ENCODE data around the gene ARSI.

ARSI gene

DNA sequence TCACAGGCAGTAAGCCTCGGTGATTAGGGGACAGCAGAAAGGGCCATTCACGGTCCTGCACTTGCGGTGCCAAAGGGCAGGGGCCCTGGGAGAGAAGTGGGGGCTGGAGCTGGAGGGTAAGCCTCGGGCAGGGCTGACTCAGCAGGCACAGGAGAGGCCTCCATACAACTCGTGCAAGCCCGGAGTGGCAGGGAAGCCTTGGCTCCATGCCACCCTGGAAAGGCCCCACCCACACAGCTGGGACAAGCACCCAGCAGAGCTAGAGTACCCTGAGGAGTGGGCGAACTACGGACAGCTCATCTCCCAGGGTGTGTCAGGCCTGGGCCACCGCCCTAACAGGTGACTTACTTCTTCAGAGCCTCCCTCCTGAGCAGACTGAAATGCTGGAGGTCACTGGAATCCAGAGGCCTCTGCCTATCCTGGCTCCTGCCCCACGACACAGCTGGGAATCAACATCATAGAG is 7.5 kb downstream of the ARSI start:
- no peak overlapping the region for H3K4me3 ChIP-seq (ENCODE audit: low read depth, low read length)

DNA sequence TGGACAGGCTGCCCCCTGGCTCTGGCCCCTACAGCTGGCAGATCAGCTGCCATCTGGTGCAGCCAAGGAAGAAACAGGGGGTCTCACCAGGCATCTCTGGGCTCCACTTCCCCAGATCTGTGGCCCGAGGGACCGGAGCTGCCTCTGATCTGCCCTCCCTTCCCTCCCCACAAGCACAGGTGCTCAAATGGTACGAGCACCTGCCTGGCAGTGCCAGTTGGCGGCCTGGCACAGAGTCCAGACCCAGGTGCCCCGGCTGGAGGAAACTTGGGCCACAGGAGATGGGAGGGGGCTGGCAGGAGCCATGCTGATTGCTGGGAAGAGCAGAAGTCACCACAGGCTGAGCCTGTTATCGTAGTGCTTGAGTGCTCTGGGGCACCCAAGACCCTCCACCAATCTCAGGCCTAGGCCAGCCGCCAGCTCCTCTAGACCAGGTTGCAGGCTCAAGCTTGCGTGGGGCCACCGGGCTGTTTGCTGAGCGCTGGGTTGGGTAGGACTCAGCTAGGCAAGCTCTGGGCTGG is 8.1 kb downstream of the ARSI start:
- H3K4me3 ChIP-seq (ENCODE audit: low read depth, low read length) = no peak overlapping the region

DNA sequence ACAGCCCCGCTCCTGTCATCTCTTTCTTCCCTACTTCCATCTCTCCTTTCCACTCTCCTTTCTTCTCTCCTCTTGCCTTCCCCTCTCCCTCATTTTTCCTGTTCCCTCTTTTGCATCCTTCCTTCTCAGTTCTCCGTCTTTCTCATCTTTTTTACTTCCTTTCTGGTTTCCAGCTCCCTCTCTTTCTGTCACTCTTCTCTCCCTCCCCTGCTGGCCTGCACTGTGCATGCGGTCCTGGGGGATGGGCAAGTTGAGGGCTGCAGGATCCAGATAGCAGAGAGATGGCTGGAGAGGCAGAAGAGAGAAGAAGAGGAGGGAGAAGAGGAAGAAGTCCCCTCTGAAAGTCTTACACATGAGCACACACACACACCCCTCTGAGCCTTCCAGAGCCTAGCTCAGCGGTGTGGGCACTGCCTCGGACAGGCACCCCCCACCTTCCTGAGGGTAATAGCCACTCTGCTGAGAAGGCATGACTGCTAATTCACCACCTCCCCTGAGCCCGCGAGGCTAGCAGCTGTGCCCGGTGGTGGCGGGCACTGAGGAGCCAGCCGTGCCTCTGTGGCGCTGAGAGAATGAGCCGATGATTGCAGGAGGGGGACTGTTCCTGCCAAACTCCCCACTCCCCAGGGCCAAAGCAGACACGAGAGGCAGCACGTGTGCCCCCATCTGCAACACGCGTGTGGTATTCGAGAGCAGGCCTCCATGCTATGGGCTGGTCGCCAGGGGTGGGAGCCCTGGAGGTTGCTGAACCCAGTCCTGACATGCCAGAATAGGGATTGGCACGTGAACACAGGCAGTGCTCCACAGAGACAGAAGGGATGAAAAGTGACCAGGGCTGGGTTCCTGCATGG is 9.4 kb downstream of the ARSI start:
- H3K4me3 ChIP-seq (ENCODE audit: low read depth, low read length) = no peak overlapping the region

- H3K4me3 ChIP-seq (ENCODE audit: low read depth, low read length) = no peak overlapping the region
Measured at GRCh38 chr5:150291388-150292385, 11.0 kb downstream of the ARSI start.

- no peak within 1 kb of the TSS for H3K4me3 ChIP-seq (ENCODE audit: low read depth, low read length)
Measured at GRCh38 chr5:150289551-150290390, 12.9 kb downstream of the ARSI start, which contains the start of gene CAMK2A. Gene CAMK2A (minus strand): TSS chr5:150289773. CDS start chr5:150289625, 148 bp downstream.

DNA sequence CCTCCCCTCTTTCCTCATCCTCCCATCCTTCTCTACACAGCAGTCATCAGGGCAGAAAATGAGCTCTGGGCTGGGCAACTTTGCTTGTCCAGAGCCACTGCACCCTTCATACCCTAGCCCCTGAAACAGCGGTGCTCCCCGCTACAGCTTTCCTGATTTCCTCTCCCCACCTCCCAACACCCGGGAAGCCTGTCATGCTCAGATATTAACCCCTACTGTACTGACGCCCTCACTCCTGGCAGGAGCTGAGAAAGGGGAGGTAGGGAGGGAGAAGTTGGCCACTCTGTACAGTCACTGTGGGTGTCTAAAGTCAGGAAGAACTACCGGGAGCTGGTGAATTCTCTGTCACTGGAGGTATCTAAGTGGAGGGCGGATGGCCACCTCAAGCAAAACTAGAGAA is 13.9 kb downstream of the ARSI start:
- H3K4me3 ChIP-seq (ENCODE audit: low read depth, low read length) = no peak overlapping the region

DNA sequence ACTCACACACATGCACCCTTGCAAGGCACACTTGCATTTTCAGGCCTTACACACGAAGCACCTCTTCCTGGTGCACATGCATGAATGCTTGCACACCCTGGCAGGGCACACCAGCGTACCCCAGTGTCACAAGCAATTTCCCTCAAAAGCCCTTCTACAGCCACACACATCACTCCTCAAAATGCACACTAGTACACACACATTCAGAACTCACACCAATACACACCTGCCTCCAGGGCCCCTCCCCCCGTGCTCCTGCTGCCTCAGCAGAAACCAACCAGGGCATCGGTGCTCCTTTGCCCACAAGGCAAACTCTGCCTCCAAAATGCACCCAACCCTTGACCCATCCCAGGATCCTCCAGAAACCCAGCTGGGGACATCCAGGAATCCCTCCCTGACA is 14.3 kb downstream of the ARSI start:
- no peak overlapping the region for H3K4me3 ChIP-seq (ENCODE audit: low read depth, low read length)

DNA sequence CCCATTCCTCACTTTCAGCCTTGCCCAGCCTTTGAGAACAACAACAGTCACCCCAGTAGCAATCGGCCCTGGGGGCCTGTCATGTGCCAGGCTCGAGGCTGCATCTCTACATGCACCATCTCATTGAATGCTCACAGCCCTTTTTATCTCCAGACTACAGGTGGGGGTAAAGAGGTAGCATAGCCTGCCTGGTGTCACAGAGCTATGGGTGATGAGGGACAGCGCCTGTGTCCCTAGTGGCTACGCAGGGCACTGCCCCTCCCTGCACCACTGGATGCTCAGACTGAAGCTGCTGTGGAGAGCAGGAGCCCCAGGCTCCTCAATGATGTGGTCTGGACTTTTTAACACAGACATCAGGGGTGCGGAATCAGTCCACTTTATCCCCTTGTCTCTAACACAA is 15.9 kb downstream of the ARSI start:
- no peak overlapping the region for H3K4me3 ChIP-seq (ENCODE audit: low read depth, low read length)

DNA sequence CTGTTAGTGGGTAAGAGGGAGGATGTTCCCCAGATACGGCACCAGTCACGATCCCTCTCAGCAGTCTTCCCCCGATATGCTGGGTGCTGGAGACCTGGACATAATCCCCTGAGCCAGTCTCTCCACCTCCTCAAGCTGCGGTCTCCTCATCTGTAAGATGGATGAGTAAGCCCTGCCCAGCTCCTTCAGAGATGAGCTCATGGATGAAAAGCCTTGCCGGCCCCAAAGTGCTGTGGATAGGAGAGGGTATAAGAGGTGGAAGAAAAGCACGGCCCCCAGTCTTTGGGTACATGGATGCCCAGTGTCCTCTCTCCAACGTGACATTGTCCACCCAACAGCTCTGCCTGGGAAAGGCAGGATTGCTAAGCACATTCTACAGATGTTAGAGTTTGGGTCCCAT is 17.6 kb downstream of the ARSI start:
- H3K4me3 ChIP-seq (ENCODE audit: low read depth, low read length) = no peak overlapping the region

- H3K4me3 ChIP-seq (ENCODE audit: low read depth, low read length) = no peak overlapping the region
Measured at GRCh38 chr5:150284311-150284710, 18.4 kb downstream of the ARSI start.

DNA sequence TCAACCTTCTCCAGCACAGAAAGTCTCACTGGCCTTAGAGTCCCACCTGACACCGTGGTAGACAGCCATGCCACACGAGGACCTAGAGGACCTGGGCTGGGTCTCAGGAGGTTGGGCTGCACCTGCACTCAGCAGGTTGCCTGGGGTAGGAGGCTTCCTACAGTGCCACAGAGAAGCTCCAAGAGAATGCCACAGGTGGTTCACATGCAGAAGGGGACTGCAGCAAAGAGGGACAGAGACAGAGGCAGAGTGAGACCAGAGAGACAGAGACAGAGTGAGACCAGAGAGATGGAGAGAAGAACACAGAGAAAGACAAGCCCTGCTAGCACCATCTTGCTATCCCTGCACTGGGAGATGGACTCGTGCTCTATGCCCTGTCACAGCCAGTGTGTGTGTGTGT is 18.8 kb downstream of the ARSI start:
- H3K4me3 ChIP-seq (ENCODE audit: low read depth, low read length) = no peak overlapping the region

DNA sequence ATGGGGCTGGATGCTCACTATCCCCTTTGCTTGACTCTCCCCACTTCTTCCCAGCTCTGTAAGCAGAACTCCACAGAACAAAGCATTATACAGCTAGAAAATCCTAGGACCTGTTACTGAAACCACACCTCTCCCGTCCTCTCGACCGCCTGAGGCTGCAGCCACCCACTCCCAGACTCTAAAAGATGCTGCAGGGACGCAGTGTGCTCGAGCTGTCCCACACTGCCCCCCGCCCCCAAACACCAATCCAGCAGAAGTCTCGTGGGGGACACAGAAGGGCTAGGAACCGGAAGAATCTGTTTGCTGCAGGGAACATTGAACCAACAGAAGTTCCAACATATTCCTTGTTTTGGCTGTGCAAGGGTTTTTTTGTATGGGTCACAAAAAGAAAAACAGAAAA is 20.7 kb downstream of the ARSI start:
- no peak overlapping the region for H3K4me3 ChIP-seq (ENCODE audit: low read depth, low read length)

DNA sequence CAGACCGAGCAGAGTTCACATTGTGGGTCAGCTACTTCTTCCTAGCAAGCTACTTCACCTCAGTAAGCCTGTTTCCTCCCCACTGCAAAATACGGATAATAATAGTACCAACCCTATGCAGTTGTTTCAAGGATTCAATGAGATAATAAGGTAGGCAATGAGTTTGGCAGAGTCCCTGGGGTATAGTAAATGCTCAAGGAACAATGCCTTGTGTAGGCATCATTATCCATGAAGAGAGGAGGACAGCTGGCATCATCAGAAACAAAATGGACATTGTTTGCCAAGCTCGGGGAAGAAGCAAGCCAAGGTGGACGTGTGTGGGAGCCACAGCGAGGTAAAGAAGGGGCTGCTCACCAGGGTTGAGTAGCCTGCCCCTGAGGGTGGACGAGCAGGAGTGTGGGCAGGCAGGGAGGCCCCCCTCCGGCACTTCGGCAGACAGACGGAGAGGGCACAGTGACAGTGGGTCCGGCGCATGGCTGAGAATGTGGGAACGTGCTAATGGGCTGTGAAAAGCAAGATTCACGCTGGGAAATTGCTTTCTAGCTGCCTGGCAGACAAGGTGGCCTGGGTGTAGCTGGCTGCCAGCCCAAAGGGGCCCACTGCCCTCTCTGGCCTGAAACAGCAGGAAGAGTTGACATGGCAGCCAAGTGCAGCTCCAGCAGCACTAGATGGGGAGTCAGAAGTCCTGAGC is 23.2 kb downstream of the ARSI start:
- H3K4me3 ChIP-seq (ENCODE audit: low read depth, low read length) = no peak overlapping the region

DNA sequence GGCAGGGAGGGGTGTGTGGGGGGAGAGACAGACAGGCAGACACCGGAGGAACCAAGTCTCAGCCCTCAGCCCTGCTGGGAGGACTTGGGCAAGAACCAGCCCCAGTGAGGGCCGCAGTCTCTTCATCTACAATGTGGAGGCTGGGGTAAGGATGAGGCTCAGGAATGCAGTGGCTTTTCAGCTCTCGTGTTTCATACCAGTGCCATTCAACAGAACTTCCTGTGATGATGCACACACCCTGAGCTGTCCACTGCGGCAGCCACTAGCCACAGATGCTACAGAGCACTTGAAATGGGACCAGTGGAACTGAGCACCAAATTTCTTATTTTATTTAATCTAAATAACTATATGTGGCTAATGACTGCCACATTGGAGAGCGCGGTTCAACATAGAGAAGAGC is 23.8 kb downstream of the ARSI start:
- no peak overlapping the region for H3K4me3 ChIP-seq (ENCODE audit: low read depth, low read length)

DNA sequence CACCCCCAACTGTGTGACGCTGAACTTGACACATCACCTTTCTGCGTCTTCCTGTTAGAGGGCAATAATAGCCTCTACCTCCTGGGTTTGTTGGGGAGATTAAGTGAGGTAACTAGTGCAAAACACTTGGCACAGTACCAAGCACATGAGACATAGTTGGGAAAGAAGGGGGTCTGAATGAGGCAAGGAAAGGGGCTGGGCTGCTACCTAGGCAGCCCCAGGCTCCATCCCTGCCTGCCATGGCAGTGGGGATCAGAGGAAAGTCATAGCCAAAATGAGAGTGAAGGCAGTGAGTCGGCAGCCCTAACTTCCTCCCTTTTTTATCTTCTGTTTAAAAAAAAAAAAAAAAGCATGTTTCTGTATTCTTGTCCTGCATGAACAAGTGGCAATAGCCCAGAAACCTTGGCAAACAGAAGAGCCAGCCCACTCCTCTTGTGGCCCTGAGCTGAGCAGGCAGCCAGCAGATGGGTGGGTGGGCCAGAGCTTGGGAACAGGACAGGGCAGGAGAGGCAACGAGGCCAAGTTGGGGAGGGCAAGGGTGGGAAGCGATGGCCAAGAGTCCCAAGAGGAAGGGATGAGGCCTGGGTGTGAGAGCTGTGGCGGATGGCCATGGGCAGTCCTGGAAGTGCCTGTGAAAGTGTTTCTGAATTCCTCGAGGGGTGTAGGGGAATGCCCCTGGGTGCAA is 24.5 kb downstream of the ARSI start:
- H3K4me3 ChIP-seq (ENCODE audit: low read depth, low read length) = no peak overlapping the region

DNA sequence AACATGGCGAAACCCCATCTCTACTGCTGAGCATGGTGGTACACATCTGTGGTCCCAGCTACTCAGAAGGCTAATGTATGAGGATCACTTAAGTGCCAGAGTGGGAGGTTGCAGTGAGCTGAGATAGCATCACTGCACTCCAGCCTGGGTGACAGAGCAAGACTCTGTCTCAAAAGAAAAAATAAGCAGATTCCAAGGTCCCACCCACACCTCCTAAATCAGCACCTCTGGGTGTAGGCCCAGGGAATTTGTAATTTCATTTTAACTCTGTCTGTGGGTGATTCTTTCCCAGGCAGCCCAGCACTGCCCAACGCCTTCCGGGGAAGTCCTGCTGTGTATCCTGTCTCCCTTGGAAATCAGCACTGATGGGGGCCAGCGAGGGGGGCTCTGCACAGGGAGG is 25.7 kb downstream of the ARSI start:
- no peak overlapping the region for H3K4me3 ChIP-seq (ENCODE audit: low read depth, low read length)

DNA sequence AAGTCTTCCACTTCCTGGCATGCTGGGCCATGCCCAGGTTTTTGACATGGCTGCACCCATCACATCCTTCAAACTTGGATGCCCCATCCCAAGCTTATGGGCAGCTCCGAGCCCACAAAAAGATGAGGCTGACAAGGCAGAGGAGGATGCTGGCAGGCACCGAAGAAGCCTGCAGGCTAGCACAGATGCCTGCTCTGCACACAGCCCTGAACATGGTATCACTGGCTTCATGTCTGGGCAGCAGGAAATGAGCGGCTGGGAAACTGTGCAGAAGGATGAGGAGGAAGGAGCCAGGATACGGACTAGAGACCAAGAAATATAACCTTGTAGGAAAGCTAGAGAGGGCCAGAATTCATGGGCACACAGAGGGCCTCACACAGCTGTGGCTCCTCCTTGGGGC is 27.9 kb downstream of the ARSI start:
- H3K4me3 ChIP-seq (ENCODE audit: low read depth, low read length) = no peak overlapping the region

GRCh38 chr5:150272531-150272930 is 30.2 kb downstream of the ARSI start:
- no peak overlapping the region for H3K4me3 ChIP-seq (ENCODE audit: low read depth, low read length)

DNA sequence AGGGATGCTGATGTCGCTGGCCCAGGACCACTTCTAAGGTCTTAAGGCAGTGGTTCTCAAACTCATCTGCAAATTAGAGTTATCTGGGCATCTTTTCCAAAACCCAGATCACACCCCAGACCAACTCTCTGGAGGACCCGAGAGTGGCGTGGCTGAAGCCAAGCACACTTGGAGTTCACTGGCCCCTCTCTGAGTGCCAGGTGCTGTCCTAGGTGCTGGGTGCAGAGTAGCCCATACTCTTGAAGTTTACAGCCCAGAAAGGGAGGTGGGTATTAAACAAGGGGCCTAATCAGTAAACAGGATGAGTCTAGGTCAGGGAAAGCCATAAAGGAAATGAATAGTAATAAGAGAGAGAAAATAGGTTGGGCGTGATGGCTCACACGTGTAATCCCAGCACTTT is 30.8 kb downstream of the ARSI start:
- H3K4me3 ChIP-seq (ENCODE audit: low read depth, low read length) = no peak overlapping the region

Measured in iPS-11a (cell line).